Erythroblast (primary cell): ENCODE results near the gene LEMD1.

ENCODE experiments used
- GATA1 ChIP-seq: IDR thresholded peaks from 2 replicates; pipeline ENCODE4 v1.6.1; 2011; ENCODE audit warnings: low read depth, mild to moderate bottlenecking, control low read depth, low read length, moderate library complexity
- POLR2A ChIP-seq: IDR thresholded peaks from 2 replicates; pipeline ENCODE4 v1.6.1; 2011; ENCODE audit warnings: mild to moderate bottlenecking, low read length

DNA sequence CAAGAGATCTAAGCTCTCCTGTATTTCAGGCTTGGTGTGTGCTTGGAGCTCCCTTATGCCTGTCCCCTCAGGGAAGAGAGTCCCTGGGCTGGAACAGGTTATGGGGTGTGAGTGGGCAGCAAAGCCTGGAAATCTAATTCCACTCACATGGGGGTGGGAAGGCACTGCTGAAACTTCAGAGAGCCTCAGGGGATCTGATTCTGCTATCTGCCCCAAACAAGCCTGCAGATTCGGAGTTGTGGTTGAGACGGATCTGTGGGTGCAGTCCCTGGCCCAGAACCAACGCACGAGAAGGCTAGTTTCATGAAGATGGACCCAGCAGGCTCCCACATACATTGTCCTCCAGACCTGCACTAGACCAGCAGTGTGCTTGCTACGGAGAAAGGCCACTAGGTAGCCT lies 31.1 kb upstream of the LEMD1 start:
- no peak for TF ChIP-seq POLR2A
- TF ChIP-seq GATA1: no peak
